GM19324 (cell line): ENCODE data around the gene ARHGEF4.

Experiments used
- ATAC-seq: cut with Tn5 transposase; IDR thresholded peaks from one replicate; pipeline ENCODE4 v1.9.1; 2021; ENCODE audit warnings: mild to moderate bottlenecking, moderate library complexity; ENCODE audit not compliant: unreplicated experiment, low FRiP score

The ARHGEF4 gene

GRCh38 chr2:130836501-130837174 is at the start of gene ARHGEF4:
ARHGEF4 (plus strand) TSS chr2:130836914; CDS start chr2:130836954, 40 bp downstream.
- no peak for ATAC-seq

- no peak for ATAC-seq
These were observed 48.9 kb upstream of the ARHGEF4 start for GRCh38 chr2:130787841-130788240.

GRCh38 chr2:130790312-130790711 is 46.4 kb upstream of the ARHGEF4 start:
- no peak for ATAC-seq

- ATAC-seq = no peak
These were observed 45.7 kb upstream of the ARHGEF4 start for GRCh38 chr2:130790804-130791616.

- ATAC-seq = no peak
These were observed 45.1 kb upstream of the ARHGEF4 start for GRCh38 chr2:130791617-130791939.

- no peak for ATAC-seq
These were observed 41.3 kb upstream of the ARHGEF4 start for GRCh38 chr2:130795431-130795830.

- ATAC-seq = no peak
These were observed 40.4 kb upstream of the ARHGEF4 start for GRCh38 chr2:130796290-130796689.

GRCh38 chr2:130797493-130798435 is 39.0 kb upstream of the ARHGEF4 start:
- ATAC-seq = peak; percentile 94

GRCh38 chr2:130798472-130799218 is 38.1 kb upstream of the ARHGEF4 start:
- ATAC-seq = no peak

GRCh38 chr2:130799295-130799694 is 37.4 kb upstream of the ARHGEF4 start:
- no peak for ATAC-seq

GRCh38 chr2:130805613-130806012 is 31.1 kb upstream of the ARHGEF4 start:
- ATAC-seq = no peak

- no peak for ATAC-seq
These were observed 30.3 kb upstream of the ARHGEF4 start for GRCh38 chr2:130806370-130806769.

- ATAC-seq = no peak
These were observed 28.9 kb upstream of the ARHGEF4 start for GRCh38 chr2:130807659-130808385.

GRCh38 chr2:130808482-130809268 is 28.0 kb upstream of the ARHGEF4 start:
- no peak for ATAC-seq

GRCh38 chr2:130810490-130810889 is 26.2 kb upstream of the ARHGEF4 start:
- no peak for ATAC-seq

- ATAC-seq = no peak
These were observed 23.0 kb upstream of the ARHGEF4 start for GRCh38 chr2:130813722-130814121.

- ATAC-seq = no peak
These were observed 21.6 kb upstream of the ARHGEF4 start for GRCh38 chr2:130814931-130815680.

GRCh38 chr2:130818809-130819208 is 17.9 kb upstream of the ARHGEF4 start:
- no peak for ATAC-seq
